K562 (cell line): ENCODE measurements around the gene RNF135. TPM values are rescaled to one million over a fixed set of nuclear protein-coding genes. Genes with fewer than 3 reads are reported as not detected.

Source experiments
- ATAC-seq: fragments of 200-7000 bp; cut with Tn5 transposase; 3 replicates; pipeline ENCODE4 v1.9.1; 2020; ENCODE audit warnings: moderate library complexity
- BruUV-seq: library from RNA; stranded (reverse); fragments of 400-500 nt; replicated peaks from 2 replicates; lab custom pipeline; 2021; lab: Mats Ljungman, UMichigan
- CTCF ChIA-PET: fragments of 300-600 bp; formaldehyde crosslinking; extraction: SDS; loops from one replicate; lab custom pipeline; 2021; ENCODE audit warnings: low intra/inter-chr PET ratio; lab: Yijun Ruan, JAX
- POLR2A ChIA-PET: fragments of 300-600, 350-650 bp; sonication (Branson Sonifier 250); formaldehyde crosslinking; extraction: SDS; loops from one replicate; lab custom pipeline; 2021; ENCODE audit warnings: antibody characterized with exemption, inconsistent platforms; lab: Yijun Ruan, JAX
- DNase-seq, 4 experiments: peaks; one replicate each; pipeline versions ENCODE4 v3.0.0 to v3.0.0-alpha.2; 2011 to 2018; ENCODE audit warnings: low spot score in 3 of 4, mixed read lengths in 3 of 4; ENCODE audit errors: extremely low read depth in 1 of 4
- FAIRE-seq: peaks from 2 replicates; lab custom pipeline; 2011; peaks lifted over from hg19 to GRCh38; lab: Jason Lieb, UNC
- H2AFZ ChIP-seq: 2 replicates; pipeline ENCODE4 v1.6.0; 2011; ENCODE audit warnings: low read depth, low read length, control low read depth, inconsistent platforms
- H3K27ac ChIP-seq: fragments of 200-600 bp; 3 replicates; pipeline ENCODE4 v1.8.0; 2011; ENCODE audit warnings: low read depth, mild to moderate bottlenecking, control low read depth, inconsistent platforms, low read length, moderate library complexity, mixed read lengths; ENCODE audit errors: extremely low read depth
- H3K27me3 ChIP-seq, 2 experiments: fragments of 300-600 bp in 1 of 2; 2 replicates in 1 of 2; 3 replicates in 1 of 2; pipeline versions ENCODE4 v1.6.0 to v1.8.0; 2011; ENCODE audit warnings: inconsistent platforms in 2 of 2, low read length in 2 of 2, mild to moderate bottlenecking in 1 of 2, mixed read lengths in 1 of 2, moderate library complexity in 1 of 2; ENCODE audit not compliant: control insufficient read depth in 2 of 2, insufficient read depth in 2 of 2
- H3K36me3 ChIP-seq: fragments of 300-600 bp; 3 replicates; pipeline ENCODE4 v1.8.0; 2011; ENCODE audit warnings: mild to moderate bottlenecking, low read length, inconsistent platforms; ENCODE audit not compliant: control insufficient read depth, insufficient read depth
- H3K4me1 ChIP-seq, 2 experiments: fragments of 200-600 bp in 1 of 2; replicated peaks in 1 of 2; 2 replicates in 1 of 2; 3 replicates in 1 of 2; pipeline versions ENCODE4 v1.5.1 to v1.8.0; 2011; ENCODE audit warnings: inconsistent platforms in 2 of 2, low read length in 2 of 2, mild to moderate bottlenecking in 1 of 2, mixed read lengths in 1 of 2, moderate library complexity in 1 of 2; ENCODE audit not compliant: control insufficient read depth in 2 of 2, insufficient read depth in 2 of 2
- H3K4me2 ChIP-seq: 2 replicates; pipeline ENCODE4 v1.6.1; 2011; ENCODE audit warnings: low read length, control low read depth, inconsistent platforms, mixed read lengths; ENCODE audit not compliant: insufficient read depth
- H3K4me3 ChIP-seq: fragments of 200-600 bp; sonication (generic), shearing (Covaris generic); 2 replicates; pipeline ENCODE4 v1.5.1; 2016; ENCODE audit warnings: control low read depth, inconsistent platforms
- H3K79me2 ChIP-seq: fragments of 200-600 bp; 3 replicates; pipeline ENCODE4 v1.8.0; 2011; ENCODE audit warnings: low read length, inconsistent platforms; ENCODE audit not compliant: control insufficient read depth, insufficient read depth
- H3K9ac ChIP-seq, 2 experiments: 2 replicates each; pipeline versions ENCODE4 v1.6.0 to v1.6.1; 2011; ENCODE audit warnings: low read depth in 2 of 2, low read length in 2 of 2, control low read depth in 1 of 2, inconsistent platforms in 1 of 2, mild to moderate bottlenecking in 1 of 2, mixed read lengths in 1 of 2; ENCODE audit not compliant: insufficient read depth in 1 of 2
- H3K9me1 ChIP-seq: one replicate; pipeline ENCODE4 v1.6.0; 2011; ENCODE audit warnings: inconsistent platforms, mild to moderate bottlenecking, low read length, moderate library complexity; ENCODE audit not compliant: control insufficient read depth, insufficient read depth
- H3K9me3 ChIP-seq: replicated peaks from 2 replicates; pipeline ENCODE4 v1.5.1; 2011; ENCODE audit warnings: low read depth, low read length, inconsistent platforms; ENCODE audit not compliant: control insufficient read depth, insufficient read depth
- H4K20me1 ChIP-seq: replicated peaks from 2 replicates; pipeline ENCODE4 v1.6.1; 2011; ENCODE audit warnings: low read length, inconsistent platforms, mixed read lengths; ENCODE audit not compliant: control insufficient read depth, insufficient read depth
- BACH1 ChIP-seq: fragments of 200-800 bp; sonication (Bioruptor generic); IDR thresholded peaks from 2 replicates; pipeline ENCODE4 v1.6.1; 2016; ENCODE audit warnings: missing genetic modification characterization, missing compliant biosample characterization
- ZNF830 ChIP-seq: fragments of 250-450 bp; sonication (Bioruptor Pico); IDR thresholded peaks from 2 replicates; pipeline ENCODE4 v1.5.0; 2021; ENCODE audit warnings: mild to moderate bottlenecking
- whole genome bisulfite sequencing: fragments of 100-300 bp; shearing (Covaris generic); methylation state at CpG from one replicate; pipeline ENCODE4 v1.1.6; 2016; ENCODE audit warnings: low coverage, mixed read lengths; ENCODE audit not compliant: insufficient coverage; ENCODE audit errors: missing lambda C conversion rate; 5-methylcytosine and 5-hydroxymethylcytosine counted together
- in situ Hi-C: fragments of 300-500 bp; cut with MboI; formaldehyde crosslinking; loops from 4 replicates; pipeline ENCODE4 v1.15.0; 2018; ENCODE audit warnings: inconsistent platforms, mixed read lengths
- intact Hi-C: fragments of 100-400 bp; cut with micrococcal nuclease; formaldehyde crosslinking; loops from 2 replicates; pipeline ENCODE4 v1.14.2; 2022
- polyA plus RNA-seq, 8 experiments: library from polyadenylated mRNA; depleted of rRNA in 4 of 8; stranded (reverse) in 5 of 8; unstranded in 3 of 8; fragments of >200 nt; fragmentation: Nextera tagmentation in 2 of 8; fragmentation: Illumina TruSeq in 1 of 8; extraction: Ambion mirVana in 2 of 8; extraction: Trizol in 1 of 8; gene quantifications; 2 replicates each; pipeline versions ENCODE4 v1.2.1 to v1.2.3, GENCODE V29; 2011 to 2014; ENCODE audit warnings: inconsistent platforms in 1 of 8, missing spikeins in 1 of 8
- total RNA-seq, 7 experiments: library from RNA; depleted of rRNA in 6 of 7; stranded (reverse); fragments of >200 nt in 6 of 7; fragmentation: Illumina TruSeq in 2 of 7; extraction: Trizol in 2 of 7; gene quantifications; 2 replicates each; pipeline versions ENCODE4 v1.2.1 to v1.2.3, GENCODE V29; 2011 to 2021; ENCODE audit warnings: low replicate concordance in 1 of 7
- TF ChIP-seq, protein P1 (sequence below), 3 experiments: IDR thresholded peaks in 2 of 3; conservative IDR thresholded peaks in 1 of 3; 2 replicates each; pipeline ENCODE4 v1.5.1; 2011 to 2012; ENCODE audit warnings: low read length in 3 of 3, mild to moderate bottlenecking in 3 of 3, control low read depth in 2 of 3, improper control_type of control experiment in 1 of 3, inconsistent platforms in 1 of 3, low read depth in 1 of 3, mixed read lengths in 1 of 3, moderate library complexity in 1 of 3; ENCODE audit not compliant: insufficient read depth in 2 of 3

Gene RNF135
- total and polyA plus RNA-seq, 9 of the 15 experiments (the other 6 are each of a cell fraction or from before 2014, with no cell fraction given): 0.08 TPM; not detected in 8

GRCh38 chr17:30924341-30924740, 46.5 kb upstream of the RNF135 start:
- Histone ChIP-seq H4K20me1 (no peaks in the 10 kb centered on the region; the same call in 1 of the 2 replicates), H3K9me1 (no peaks in the 10 kb centered on the region), H3K79me2 (no peaks in the 10 kb centered on the region), H2AFZ (no peak overlapping the region)
- DNase-seq (no peak), FAIRE-seq (no peak)
- in situ Hi-C loops: no loop called here
- intact Hi-C loops: no loop called here
- CTCF ChIA-PET: no interaction called here
- whole genome bisulfite sequencing: 0% methylated on average over 2 of the region's 2 CpGs
- no peak for TF ChIP-seq ZNF830 (CRISPR knock-in tag)
- TF ChIP-seq, protein P1, sequence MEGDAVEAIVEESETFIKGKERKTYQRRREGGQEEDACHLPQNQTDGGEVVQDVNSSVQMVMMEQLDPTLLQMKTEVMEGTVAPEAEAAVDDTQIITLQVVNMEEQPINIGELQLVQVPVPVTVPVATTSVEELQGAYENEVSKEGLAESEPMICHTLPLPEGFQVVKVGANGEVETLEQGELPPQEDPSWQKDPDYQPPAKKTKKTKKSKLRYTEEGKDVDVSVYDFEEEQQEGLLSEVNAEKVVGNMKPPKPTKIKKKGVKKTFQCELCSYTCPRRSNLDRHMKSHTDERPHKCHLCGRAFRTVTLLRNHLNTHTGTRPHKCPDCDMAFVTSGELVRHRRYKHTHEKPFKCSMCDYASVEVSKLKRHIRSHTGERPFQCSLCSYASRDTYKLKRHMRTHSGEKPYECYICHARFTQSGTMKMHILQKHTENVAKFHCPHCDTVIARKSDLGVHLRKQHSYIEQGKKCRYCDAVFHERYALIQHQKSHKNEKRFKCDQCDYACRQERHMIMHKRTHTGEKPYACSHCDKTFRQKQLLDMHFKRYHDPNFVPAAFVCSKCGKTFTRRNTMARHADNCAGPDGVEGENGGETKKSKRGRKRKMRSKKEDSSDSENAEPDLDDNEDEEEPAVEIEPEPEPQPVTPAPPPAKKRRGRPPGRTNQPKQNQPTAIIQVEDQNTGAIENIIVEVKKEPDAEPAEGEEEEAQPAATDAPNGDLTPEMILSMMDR (IDR thresholded peaks at IDR 0.05 in 2 of 3, conservative IDR thresholded peaks at IDR 0.05 in 1 of 3; ENCODE audit: insufficient read depth in 2 of 3, low read depth in 1 of 3, low read length in 3 of 3): 0 out of 6 replicates have a peak, but pooled peaks of 1 of the 3 experiments have one; percentile 4
- no peak for TF ChIP-seq BACH1 (tag)
- TF ChIP-seq, all 486 proteins: peak for 1
- H3K4me2 ChIP-seq: no peak overlapping the region
- POLR2A ChIA-PET: no interaction called here
- H3K36me3 ChIP-seq: no peaks in the 10 kb centered on the region
- H3K9ac ChIP-seq: no peak overlapping the region
- peaks cover 26 to 56% of the 10 kb centered on the region in 2 experiments; a peak in 4 of 5 replicates for H3K27me3 ChIP-seq
- no peaks in the 10 kb centered on the region for H3K9me3 ChIP-seq
- H3K4me3 ChIP-seq: no peak overlapping the region
- peaks cover 0 to 13% of the 10 kb centered on the region in 2 experiments; a peak in 2 of 5 replicates for H3K4me1 ChIP-seq
- ATAC-seq: peak; percentile 45
- BruUV-seq: no TSS peak
- H3K27ac ChIP-seq: no peak overlapping the region
